GM18868 (cell line): Measurements from ENCODE around the gene ZNRF1.
"Not testable (repeated sequence)": the region's sequence is repeated elsewhere in the genome, so short reads cannot be mapped to it uniquely, and the experiment has no call there.

Source experiments
- ATAC-seq: cut with Tn5 transposase; IDR thresholded peaks from one replicate; pipeline ENCODE4 v1.9.1; 2021; ENCODE audit warnings: mild to moderate bottlenecking, moderate library complexity; ENCODE audit not compliant: unreplicated experiment

The ZNRF1 gene

DNA sequence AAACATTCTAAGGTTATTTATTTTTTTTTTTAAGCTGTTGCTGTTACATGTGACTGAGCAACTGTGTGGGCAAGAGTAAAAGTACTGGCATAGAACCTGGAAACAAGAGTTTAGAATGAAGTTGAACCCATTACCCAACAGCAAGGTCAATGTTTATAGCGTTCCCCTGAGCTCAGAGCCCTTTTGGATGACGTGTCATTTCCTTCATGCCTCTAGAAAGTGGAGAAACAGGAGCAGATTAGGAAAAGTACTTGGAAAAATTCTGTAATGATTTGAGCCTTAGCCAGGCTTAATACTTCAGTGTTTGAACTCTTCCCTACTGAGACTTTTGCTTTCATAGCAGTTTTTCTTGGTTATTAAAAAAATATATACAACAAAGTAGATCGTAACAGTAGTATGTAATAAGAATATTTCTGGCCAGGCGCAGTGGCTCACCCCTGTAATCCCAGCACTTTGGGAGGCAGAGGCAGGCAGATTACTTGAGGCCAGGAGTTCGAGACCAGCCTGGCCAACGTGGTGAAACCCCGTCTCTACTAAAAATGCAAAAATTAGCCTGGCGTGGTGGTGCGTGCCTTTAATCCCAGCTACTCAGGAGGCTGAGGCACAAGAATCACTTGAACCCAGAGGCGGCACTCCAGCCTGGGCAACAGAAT, 27.5 kb downstream of the ZNRF1 start:
- not testable (repeated sequence) for ATAC-seq

DNA sequence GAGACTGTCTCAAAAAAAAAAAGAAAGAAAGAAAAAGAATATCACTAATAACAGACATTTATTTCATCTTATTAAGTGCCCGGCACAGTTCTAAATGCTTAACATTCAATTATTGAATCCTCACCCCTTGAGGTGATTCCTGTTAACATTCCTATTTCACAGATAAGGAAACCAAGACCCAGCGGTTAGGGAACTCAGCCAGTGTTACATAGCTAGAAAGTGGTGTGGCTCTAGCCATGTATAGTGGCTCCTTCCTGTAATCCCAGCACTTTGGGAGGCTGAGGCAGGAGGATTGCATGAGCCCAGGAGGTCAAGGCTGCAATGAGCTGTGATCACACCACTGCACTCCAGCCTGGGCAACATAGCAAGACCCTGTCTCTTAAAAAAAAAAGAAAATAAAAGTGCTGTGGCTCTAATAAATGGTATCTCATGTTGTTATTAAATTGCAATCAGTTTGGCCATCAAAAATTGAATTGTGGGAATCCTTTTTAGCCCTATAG, 28.1 kb downstream of the ZNRF1 start:
- ATAC-seq = no peak

DNA sequence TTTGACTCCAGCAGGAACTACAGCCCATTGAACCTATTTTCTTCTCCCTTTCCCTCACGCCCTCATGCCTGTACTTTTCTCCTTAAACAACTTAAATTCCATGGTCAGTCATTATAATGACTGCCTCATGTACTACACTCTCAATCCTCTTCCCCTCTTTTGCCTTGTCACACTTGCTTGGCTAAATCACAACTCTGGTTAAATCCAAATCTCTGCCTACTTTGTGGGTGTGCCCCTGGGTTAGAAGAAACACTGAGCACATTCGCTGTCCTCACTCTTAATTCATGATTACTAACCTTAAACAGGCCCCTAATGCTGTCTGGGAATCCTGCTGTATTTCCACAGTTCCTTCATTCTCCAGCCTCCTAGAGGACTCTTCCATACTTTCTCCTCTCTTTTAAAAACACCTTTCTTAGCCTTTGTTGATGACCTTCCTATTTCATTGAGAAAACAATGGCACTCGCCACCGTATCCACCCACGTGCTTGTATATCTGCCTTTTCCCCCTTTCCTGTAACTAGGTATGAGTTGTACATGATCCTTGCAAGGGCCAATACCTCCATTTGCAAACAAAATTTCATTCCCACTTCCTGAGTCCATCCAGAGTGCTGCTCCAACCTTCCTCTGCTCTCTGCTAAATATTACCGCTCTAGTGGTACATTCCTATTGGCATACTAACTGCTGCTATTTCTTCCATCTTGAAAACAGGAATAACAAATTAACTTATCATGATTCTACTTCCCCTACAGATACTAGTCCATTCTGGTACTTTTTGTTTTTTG, 28.9 kb downstream of the ZNRF1 start:
- no peak for ATAC-seq

DNA sequence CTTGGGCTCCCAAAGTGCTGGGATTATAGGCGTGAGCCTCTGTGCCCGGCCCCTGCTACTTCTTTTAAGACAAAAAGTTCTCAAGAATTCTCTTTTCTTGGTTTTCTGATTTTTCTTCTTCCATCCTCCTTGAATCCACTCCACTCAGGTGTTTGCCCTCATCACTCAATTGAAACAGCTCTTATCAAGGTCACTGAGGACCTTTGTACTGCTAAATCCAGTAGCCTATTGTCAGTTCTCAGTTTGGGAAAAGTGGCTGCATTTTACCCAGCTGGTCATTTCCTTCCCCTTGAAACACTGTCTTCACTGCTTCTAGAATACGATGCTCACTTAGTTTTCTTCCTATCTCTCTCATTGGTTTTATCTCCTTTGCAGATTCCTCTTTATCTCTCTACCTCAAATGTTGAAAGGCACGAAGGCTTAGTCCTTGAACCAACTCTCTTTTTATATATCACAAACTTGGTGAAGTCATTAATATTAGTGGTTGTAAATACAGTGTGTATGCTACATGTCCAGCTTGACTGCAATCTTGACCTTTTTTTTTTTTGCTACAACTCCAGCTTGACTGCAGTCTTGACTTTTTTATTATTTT, 29.8 kb downstream of the ZNRF1 start:
- ATAC-seq = no peak

DNA sequence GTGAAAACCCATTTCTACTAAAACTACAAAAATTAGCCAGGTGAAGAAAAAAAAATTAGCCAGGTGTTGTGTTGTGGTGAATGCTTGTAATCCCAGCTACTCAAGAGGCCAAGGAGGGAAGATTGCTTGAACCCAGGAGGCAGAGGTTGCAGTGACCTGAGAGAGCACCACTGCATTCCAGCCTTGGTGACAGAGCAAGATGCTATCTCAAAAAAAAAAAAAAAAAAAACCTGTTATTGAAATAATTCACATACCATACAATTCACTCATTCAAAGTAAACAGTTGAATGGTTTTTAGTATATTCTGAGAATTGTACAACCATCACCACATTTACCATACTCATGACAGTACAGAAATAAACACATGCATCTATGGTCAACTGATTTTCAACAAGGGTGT, 31.0 kb downstream of the ZNRF1 start:
- ATAC-seq = no peak

DNA sequence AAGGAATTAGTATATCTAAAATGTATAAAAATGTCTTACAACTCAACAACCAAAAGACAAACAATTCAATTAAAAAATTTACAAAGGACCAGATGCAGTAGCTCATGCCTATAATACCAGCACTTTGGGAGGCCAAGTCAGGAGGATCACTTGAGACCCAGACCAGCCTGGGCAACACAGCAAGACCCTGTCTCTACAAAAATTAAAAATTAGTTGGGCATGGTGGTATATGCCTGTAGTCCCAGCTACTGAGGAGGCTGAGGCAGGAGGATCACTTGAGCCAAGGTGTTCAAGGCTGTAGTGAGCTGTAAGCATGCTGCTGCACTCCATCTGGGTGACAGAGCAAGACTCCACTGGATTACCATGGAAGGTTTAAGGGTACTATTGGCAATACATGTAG, 33.8 kb downstream of the ZNRF1 start:
- ATAC-seq = no peak

DNA sequence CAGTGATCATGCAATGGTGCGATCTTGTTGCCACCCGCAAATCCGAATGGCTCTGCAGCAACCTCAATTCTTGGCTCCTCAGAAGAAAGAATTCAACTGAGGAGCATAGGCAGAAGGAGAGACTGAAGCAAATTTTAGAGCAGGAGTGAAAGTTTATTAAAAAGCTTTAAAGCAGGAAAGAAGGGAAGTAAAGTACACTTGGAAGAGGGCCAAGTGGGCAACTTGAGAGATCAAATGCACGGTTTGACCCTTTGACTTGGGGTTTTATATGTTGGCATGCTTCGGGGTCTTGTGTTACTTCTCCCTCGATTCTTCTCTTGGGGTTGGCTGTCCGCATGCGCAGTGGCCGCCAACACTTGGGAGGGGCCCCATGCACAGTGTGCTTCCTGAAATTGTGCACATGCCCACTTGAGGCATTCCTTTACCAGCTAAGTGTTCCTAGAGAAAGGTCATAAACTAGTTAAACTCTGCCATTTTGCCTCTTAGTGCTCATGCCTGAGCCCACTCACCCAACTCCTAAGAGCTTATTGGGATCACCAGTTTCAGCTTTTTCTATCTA, 36.7 kb downstream of the ZNRF1 start:
- ATAC-seq = no peak

DNA sequence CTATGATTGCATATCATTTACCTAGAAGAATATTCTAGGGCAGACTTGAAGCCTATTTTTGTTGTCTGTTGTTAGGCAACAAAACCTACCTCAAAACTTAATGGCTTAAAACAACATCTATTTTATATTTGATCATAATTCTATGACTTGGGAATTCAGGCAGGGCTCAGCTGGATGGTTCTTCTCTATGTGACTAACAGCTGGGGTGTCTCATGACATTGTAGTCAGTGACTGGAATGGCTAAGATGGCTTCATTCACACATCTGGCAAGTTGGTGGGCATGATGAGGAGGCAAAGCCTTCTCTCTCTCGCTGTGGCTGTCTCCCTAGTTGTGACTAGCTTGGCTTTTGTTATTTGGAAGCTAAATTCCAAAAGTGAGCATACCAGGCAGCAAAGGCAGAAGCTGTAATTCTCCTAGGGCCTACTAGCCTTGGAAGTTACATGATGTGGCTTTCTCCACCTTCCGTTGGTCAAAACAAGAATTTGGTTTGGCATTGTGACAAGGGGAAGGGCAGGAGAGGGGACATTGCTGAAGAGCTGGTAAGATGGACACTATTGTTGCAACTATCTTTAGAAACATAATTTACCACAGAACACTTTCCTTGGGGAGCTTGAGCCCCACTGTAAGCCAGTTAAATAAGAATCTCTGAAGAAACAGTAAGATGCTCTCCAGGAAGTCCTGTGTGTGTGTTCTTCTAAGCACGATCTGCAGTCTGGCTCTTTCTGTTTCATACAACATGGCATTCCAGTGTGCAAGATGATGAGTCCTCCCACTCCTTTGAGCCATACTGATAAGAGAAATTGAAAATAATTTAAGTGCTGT, 39.4 kb downstream of the ZNRF1 start:
- no peak for ATAC-seq

DNA sequence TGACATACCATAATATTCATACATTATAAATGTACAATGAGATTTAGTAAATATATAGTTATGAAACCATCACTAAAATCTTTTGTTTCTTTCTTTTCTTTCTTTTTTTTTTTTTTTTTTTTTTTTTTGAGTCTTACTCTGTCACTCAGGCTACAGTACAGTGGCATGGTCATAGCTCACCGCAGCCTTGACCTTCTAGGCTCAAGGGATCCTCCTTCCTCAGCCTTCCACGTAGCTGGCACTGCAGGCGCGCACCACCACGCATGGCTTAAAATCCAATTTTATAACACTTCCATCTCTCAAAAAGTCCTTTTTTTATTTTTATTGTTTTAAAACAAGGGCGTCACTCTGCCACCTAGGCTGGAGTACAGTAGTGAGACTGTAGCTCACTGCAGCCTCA, 41.1 kb downstream of the ZNRF1 start:
- no peak for ATAC-seq

DNA sequence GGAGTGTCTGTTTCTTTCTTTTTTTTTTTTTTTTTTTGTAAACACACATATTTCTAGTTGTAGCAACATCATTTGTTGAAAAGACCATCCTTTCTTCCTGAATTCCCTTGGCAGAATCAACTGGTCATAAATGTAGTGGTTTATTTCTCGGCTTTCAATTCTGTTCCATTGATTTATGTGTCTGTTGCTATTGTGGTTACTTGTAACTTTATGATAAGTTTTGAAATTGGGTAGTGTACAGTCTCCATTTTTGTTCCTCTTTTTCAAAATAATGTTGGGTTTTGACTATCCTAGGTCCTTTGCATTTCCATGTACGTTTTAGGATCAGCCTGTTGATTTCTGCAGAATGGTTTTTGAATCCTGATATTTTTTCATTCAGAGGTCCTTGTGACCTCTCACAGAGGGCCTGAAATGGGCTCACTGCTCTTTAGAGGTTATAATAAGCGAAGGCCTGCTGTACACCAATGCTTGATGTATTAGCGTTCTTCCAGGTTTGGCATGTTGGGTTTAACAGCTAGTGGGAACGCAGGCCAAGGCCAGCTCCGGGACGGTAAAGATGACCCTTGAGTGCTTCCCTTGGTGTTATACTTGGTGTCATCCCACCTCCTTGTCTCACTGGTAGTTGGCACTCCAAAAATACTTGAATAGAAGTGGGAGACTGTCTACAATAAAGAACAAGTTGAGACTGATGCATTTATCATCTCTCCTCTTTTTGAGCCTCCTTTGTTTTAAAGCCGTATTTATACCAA, 43.8 kb downstream of the ZNRF1 start:
- no peak for ATAC-seq

DNA sequence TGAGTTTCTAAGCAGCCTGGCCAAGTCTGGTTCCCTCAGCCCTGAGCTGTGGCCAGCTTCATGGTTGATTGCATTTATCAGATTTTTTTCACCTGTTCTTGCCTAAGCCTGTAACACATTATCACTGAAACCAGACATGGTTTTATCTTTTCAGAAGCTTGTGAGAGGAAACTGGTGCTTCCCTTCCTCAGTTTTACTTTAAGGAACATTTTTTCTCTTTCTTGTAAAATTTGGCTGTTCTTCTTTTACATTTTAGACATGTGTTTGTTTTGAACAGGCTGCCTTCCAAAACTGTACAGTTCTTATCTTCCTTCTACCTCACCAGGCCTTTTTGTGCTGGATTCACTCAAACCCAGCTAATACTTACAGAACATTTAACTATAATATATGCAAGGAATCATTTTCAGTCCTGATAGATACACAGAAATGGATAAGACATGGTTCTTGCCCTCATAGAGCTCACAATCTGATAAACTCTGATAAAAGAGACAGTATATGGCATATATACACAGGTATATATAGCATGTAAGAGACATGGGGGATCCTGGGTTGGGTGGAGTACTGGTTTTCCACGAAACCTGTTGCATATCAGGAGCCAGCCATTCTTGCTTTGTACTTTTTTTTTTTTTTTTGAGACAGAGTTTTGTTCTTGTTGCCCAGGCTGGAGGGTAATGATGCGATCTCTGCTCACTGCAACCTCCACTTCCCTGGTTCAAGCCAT, 44.5 kb downstream of the ZNRF1 start:
- ATAC-seq = peak; percentile 72

DNA sequence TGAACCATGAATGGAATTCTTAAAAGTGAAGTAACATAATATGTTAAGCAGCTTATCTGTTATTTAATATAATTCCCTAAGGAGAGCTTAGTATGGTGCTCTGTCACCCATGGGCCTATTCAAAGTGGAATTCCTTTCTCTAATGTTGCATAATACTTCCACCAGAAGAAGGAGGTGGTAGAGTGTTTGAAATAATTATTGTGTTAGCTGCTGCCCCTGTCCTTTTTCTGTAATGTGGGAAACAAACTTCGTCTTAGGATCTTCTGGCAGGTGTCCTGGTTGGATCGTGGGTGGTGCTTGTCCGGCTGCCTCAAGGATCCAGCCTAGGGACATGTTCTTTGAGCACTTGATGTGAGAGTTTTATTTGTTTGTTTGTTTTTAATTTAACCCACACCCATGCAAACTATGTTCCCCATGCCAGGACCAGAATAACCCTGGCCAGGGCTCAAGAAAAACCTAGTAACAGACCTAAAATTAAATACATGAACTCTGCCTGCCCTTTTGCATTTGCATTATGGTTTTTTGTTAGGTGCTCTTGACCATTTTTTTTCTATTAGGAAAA, 46.1 kb downstream of the ZNRF1 start:
- ATAC-seq = no peak

DNA sequence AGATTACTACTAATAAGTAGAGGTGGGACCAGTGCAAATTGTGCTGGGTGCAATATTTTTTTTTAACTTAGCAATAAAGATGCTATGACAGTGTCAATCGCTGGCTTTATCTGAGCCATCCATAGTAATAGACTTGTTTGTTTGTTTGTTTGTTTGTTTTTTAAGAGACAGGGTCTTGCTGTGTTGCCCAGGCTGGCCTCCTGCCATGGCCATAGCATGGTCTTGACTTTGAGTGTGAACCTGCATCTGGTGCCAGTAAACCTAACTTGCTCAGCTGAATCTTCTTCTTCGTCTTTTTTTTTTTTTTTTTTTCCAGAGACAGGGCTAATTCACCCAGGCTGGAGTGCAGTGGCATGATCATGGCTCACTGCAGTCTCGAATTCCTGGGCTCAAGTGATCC, 46.6 kb downstream of the ZNRF1 start:
- ATAC-seq = no peak

DNA sequence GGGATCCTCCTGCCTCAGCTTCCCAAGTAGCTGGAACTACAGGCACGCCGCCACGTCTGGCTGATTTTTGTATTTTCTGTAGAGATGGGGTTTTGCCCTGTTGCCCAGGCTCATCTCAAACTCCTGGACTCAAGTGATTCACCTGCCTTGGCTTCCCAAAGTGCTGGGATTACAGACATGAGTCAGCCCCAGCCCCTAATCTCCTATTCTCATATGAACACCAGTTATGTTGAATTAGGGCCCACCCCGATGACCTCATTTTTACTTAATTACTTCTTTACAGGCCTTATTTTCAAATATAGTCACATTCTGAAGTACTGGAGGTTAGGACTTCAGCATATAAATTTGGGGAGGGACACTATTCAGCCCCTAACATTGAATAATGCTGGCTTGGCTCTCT, 49.2 kb downstream of the ZNRF1 start:
- no peak for ATAC-seq

DNA sequence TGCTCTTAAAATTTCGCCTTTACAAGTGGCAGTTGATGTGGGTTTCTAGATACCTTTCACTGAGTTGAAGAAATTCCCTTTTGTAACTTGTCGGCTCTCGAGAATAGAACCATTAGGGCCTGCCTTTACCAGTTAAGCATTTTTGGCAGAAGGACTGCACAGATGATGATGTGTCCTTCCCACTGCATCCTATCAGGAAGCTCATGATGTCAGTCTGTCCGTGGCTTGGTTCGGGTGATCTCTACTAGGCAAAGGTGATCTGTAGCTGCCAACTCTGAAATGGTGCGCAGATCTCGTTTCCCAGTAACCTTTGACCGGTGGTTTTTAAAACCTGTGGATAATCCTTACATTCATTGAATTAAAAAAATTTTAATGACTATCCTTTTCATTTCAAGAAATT, 49.7 kb downstream of the ZNRF1 start:
- no peak for ATAC-seq

DNA sequence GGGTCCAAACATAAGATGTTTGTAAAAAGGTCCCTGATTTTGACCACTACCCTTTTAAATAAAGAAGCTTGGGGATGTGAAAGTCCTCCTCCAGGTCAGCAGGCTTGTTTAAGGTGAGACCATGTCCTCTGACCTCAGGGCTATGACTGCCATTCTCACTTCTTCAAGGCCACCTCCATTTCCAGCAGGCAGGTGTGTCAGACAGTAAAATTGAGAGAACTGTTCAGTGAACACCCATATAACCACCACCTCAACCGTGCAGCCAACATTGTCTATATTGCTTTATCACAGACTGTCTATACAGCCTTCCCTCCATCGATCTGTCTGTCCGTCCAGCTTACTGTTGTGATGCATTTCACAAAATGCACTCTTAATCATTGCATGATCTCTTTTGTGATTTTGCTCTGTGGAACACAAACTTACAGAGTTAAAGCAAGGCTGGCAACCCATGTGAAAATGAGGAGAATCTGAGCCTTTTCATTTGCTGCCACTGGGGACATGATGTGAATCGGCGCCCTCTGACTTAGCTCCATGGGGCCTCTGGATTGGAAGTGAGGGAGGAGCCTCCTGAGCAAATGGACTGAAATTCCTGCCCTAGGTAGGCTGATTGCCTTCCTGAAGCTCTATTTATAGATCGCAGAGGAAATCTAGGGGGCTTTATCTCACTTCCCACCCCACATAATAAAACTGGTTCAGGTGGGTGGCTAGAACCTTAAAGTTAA, 53.8 kb downstream of the ZNRF1 start:
- no peak for ATAC-seq

DNA sequence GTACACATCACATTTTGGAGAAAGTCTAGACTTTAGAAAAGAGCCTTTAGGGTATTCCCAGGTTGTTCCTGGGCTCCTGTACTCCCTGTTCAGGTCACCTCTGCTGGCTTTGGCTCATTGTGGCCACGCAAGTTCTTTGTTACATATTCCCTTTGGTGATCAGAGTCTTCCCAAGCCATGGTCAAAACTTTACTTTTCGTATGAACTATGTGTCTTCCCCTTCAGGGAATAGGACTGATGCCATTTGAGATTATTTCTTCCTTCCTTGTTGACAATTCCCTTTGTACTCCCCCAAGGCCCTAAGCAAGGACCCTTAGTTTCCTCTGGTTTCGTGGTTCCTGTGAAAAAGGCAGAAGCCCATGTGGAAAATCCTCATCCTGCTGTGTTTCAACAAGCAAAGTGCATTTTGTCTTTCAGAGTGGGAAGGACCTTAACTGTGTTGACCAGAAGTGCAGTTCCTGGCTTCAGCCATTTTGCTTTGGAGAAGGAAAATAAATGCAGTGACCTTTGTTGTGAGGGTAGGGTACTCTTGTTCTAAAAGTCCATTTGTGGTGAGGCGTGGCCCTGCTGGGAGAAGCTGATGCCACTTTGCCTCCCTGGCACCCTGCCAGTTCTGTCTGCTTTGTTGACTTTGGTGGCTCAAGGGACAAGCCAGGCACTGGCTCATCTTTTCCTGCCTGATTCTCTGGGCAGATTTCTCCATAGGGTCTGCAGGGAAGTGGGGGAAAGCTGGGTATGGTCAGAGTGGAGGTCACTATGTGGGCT, 55.1 kb downstream of the ZNRF1 start:
- ATAC-seq = no peak

DNA sequence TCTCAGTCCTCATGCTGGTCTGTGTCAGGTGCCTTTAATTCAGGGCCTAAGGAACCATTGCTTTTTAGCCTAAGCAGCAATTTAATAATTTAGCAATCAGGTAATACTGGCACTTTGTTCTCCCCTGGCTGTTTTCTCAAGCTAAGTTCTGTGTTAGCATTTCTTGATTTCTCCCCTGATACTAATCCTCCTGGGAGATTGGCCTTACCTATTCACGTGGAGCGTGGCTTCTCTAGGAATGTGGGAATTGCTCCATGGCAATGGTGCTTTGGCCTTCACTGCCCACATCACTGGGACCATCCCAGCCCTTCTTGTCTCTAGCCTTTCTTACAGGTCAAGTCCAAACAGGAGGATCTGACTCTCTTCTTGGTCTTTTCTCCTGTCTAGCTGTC, 55.7 kb downstream of the ZNRF1 start:
- no peak for ATAC-seq
